ENCODE results near the gene SERBP1.

DNA sequence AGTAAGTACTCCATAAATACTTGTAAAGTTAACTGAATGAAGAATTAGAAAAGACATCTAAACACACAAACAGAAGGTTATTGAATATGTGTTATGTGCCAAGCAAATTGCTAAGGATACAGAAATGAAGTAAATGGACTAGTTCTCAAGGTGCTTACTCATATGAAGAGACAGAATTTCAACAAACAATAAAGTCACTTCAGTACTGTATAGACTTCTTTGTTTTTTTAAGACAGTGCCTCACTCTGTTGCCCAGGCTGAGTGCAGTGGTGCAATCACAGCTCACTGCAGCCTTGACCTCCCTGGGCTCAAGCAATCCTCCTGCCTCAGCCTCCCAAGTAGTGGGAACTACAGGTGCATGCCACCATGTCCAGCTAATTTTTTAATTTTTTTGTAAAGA lies 57.3 kb downstream of the SERBP1 start:
- no peak for TF ChIP-seq POLR2A (IDR thresholded peaks at IDR 0.05)
- TF ChIP-seq, protein P1, sequence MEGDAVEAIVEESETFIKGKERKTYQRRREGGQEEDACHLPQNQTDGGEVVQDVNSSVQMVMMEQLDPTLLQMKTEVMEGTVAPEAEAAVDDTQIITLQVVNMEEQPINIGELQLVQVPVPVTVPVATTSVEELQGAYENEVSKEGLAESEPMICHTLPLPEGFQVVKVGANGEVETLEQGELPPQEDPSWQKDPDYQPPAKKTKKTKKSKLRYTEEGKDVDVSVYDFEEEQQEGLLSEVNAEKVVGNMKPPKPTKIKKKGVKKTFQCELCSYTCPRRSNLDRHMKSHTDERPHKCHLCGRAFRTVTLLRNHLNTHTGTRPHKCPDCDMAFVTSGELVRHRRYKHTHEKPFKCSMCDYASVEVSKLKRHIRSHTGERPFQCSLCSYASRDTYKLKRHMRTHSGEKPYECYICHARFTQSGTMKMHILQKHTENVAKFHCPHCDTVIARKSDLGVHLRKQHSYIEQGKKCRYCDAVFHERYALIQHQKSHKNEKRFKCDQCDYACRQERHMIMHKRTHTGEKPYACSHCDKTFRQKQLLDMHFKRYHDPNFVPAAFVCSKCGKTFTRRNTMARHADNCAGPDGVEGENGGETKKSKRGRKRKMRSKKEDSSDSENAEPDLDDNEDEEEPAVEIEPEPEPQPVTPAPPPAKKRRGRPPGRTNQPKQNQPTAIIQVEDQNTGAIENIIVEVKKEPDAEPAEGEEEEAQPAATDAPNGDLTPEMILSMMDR (IDR thresholded peaks at IDR 0.05), result no peak
